NCI-H2081 treated with DMSO at 0.1 percent for 48 hours (cell line): ENCODE data around the gene MTA1.

ENCODE experiments used
- DNase-seq: peaks from one replicate; lab custom pipeline; 2025; lab: John Stamatoyannopoulos, UW

MTA1 gene

DNA sequence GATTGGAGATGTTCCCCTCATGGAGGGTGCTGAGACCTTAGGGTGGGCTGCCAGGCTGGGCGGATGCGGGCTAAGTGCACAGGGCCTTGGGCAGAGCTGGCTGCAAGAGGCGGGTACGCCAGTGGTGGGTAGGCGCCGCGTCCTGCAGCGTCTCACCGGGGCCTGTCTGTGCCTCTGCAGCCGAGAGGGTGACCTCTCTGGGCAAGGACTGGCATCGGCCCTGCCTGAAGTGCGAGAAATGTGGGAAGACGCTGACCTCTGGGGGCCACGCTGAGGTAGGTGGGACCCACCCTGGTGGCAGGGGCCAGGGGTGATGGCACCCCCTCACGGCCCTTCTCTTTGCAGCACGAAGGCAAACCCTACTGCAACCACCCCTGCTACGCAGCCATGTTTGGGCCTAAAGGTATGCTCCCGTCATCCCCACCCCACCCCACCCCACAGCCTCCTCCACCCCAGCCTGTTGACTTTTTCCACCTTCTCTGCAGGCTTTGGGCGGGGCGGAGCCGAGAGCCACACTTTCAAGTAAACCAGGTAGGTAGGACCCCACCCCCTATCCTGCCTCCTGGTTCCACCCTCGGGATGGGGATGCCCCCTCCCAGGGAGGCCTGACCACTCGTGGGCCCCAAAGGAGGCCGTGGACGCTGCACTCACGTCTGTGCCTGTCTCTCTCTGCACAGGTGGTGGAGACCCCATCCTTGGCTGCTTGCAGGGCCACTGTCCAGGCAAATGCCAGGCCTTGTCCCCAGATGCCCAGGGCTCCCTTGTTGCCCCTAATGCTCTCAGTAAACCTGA is 68.6 kb downstream of the MTA1 start:
- DNase-seq: no peak

DNA sequence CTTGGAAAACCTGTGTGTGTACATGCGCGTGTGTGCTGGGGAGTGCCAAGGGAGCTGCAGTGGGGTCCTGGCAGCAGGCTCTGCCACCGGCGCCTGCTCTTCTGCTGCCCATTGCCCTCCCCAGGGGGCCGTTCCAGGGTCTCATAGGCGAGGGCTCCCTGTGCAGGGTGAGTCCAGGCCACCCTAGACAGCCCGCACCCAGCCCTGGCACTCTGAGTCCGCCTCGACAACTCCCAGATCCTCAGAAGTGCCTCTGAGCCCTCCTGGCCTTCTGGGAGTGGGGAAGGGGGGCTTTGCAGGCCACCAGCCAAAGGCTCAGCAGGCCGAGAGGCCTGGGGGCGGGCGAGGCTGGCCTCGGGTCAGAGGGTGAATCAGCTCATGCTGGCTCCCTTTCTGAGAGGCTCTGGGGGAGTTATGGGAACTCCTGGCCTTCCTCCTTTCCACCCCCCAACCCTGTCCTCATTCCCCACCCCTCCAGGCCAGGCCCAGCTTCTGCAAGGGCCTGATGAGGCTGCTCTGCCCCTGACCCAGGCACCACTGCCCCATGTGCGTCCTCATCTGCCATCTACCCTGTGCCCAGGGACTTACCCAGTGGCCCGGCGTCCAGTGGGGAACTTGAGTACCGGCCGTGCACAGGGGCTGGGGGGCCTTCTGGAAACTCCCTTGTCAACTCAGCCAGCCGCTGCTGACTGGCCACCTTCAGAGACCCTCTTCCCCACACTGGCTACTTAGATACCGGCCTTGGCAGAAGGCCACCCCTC is 69.3 kb downstream of the MTA1 start:
- DNase-seq: no peak

DNA sequence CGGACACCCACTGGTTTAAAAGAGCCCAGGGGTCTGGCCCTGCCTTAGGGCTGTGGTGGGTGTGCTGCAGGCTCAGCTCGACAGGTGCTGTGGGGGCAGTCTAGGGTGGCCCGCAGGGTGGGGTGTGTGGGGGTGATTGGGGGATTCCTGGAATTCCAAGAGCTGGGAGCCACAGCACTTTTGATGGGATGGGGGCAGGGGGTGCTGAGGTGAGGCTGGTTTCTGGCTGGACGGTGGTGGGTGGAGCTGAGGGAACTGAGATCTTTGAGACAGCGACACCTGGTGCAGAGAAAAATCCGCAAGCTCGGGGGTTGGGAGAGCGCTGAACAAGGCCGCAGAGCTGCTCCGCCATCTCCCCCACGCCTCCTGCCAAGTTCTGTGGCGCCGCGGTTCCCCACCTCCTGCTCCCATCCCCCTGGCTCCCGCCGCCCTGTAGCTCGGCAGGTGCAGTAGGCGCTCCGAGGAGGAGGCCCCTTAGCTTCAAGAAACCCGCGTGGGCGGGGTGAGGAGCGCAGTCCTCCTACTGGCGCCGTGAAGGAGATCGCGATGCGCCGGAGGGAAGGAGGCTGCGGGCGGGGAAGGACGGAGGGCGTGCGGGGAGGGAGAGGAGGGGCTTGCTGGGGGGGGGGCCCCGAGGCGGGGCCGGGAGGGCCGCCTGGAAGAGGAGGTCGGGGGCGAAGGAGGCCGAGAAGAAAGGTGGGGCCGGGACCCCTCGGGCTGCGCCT is 70.1 kb downstream of the MTA1 start:
- peak; percentile 70 for DNase-seq

DNA sequence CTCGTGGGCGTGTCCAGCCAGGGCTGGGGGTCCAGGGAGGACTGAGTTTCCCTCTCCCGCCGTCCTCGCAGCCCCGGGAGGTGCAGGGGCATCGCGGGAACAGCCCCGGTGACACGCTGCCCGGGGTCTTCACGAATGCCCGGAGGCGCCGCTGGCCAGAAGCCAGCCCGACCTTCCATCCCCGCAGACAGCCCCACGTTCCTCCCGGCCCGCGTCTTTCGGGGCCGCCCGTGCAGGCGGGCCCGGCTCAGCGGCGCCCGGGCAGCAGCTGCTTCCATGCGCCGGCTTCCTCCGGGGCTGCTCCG is 70.6 kb downstream of the MTA1 start:
- no peak for DNase-seq

DNA sequence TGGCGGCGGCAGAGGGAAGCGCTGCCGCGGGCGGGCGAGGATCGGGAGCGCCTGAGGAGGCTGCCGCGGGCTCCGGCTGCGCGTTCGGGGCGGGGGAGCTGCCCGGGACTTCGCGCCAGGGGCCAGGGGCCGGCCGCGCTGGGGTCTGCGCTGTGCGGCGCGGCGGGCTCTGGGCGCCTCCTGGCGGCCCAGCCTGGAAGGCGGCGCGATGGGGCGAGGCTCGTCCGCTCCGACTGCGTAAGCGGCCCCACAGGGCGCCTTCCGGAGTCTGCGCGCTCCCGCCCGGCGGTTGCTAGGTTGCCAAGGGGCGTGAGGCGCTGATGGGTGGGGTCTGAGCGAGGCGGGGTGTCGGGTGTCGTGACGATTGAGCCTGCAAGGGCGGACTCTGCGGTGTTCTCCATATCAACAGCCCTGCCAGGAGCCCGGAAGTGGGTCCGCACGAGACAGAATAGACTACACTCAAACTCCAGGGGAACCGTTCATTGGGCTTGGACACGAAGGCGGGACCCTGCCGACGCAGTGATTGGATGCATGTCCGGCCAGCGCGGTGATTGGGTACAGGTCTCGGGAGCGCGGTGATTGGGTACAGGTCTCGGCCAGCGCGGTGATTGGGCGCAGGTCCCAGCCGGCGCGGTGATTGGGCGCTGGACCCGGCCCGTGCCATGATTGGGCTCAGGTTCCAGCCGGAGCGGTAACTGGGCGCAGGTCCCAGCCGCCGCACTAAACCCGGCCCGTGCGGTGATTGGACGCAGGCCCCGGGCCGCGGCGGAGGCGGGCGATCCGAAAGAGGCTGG is 71.1 kb downstream of the MTA1 start, which contains the start of gene TEDC1:
Gene TEDC1, plus strand, starts transcription at position 675 of the 794 bp plus-strand sequence. CDS start 130 bp downstream, outside the sequence.
- DNase-seq: peak; percentile 100

DNA sequence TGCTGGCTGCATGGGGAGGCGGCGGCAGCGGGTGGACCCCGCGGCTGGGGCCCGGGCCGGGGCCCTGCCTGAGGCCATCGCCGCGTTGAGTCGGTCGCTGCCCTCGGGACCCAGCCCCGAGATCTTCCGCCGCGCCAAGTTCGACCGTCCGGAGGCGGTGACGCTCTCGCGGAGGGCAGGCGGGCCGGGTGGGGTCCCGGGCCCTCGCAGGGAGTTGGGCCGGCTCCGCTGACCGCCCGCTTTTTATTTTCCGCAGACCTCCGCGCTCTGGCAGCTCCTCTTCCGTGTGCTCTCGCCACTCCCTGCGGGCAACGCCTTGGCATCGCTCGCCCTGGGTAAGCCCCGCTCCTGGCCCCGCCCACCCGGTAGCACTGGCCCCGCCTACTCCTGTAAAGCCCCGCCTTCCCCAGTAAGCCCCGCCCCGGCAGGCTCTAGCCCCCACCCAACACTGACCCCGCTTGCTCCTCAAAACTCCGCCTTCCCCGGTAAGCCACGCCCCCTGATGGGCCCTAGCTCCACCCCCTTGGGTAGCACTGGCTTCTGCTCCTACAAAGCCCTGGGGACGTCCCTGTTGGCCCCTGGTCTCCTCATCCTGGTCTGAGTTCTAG is 71.8 kb downstream of the MTA1 start:
- DNase-seq: no peak

DNA sequence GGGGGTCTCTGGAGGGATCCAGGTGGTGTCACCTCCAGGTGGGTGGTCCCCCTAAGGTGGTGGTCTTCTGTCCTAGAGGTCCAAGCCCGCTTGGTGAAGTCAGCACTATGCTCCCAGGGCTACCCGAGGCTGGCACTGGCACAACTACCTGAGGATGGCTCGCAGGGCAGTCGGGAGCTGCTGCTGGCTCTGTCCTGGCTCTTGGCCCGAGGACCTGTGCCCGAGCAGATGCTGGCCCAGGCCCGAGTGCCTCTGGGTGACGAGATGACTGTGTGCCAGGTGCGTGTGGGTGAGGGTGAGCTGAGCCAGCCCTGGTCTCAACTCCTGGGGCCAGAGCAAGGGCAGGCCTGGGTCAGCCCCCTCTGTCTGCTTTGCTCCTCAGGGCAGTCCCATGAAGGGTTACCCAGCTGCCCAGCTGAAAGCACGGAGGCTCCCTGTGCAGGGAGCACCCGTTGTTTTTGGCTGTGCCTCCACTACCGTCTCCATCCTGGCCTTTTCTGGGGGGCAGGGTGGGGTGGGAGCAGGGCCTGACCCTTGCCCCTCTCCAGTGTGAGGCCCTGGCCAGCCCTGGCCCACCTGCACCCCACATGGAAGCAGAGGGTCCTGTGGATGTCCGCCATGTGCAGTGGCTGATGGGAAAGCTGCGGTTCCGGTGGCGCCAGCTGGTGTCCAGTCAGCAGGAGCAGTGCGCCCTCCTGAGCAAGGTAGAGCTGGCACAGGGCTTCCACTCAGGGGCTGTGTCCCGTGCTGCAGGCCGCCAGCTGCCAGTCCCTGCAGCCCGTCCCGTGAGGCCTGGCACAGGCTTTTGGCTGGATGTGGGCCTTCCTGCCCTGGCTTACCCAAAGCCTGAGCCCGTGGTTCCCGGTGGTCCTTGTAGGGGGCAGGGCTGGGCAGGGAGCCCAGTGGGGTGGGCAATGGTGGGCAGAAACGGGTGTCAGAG is 72.7 kb downstream of the MTA1 start:
- no peak for DNase-seq

DNA sequence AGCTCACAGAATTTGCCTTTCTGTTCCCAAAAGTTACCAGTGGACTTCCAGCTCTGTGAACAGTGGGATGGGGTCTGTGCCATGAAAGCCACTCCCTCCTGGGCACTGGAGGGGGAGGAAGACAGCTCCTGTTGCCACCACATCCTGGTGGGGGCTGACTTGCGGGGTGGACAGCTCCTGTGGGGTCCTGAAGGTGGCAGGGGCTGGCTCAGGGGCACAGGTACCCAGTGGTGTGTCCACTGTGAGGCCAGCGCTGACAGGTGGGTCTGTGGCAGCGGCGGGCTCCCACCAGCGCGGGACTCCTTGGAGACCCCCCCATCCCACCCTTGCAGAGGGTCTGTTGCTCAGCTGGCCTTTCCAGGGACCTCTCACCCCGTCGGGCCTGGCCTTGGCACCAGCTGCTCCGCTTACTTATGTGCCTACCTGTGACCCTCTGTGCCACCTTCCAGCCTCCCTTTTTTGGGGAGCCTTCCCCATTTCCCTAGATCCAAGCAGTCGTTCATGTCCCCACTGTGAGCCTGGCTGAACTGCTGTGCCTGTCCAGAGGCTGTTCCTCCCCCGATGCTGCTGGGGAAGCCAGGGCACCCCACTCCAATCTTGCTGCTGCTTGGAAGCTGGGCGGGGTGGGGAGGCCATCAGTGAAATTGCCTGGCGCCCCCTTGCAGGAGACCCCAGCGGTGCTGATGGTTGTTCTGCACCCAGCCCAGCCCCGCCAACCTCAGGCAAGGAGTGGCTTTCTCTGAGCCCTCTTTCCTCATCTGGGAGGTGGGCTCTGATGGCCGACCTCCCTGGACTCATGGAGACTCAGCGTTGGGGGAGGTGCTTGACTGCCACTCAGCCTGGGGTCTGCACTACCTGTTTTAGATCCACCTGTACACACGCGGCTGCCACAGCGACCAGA is 73.6 kb downstream of the MTA1 start:
- no peak for DNase-seq

DNA sequence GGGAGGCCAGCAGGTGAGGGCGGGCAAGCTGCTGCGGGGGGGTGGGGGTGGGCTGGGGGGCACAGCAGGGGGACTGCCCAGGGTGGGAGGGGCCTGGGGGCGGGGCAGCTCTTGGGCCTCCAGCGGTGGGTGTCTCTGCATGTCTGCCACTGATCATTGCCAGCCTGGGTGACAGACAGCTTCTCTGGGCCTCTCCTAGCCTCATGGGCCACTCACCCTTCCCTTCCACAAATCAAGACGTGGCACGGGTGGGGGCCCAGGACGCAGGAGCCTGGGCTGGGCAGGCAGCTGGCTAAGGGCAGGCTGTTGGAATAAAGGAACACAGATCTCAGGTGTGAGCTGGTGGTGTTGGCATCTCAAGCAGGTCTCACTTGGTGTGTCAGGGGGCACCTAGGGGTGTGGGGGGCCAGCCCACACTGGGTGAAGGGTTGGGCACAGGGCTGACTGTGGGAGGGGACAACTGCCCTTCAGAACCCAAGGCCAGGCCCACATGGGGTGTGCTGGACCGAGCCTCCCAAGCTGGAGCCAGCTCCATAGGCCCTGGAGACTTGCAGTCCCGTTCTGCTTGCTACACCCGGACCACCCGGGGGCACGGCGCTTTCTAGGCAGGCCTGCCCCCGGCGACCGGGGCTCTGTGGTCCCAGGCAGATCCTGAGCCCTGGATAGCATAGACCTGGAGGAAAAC is 74.4 kb downstream of the MTA1 start:
- DNase-seq: no peak

DNA sequence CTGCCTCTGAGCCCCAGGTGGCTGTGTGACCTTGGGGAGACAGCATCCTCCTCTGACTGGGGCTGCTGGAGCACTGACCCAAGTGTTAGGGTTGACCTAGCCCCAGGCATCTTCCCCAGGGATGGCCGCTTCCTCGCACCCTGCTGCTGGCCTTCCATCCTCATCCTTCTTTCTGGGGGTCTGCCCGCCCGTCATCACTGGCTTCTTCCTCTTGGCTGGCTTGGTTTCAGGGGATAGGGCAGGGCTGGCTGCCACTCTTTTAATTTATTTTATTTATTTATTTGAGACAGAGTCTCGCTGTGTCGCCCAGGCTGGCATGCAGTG is 74.9 kb downstream of the MTA1 start:
- no peak for DNase-seq

DNA sequence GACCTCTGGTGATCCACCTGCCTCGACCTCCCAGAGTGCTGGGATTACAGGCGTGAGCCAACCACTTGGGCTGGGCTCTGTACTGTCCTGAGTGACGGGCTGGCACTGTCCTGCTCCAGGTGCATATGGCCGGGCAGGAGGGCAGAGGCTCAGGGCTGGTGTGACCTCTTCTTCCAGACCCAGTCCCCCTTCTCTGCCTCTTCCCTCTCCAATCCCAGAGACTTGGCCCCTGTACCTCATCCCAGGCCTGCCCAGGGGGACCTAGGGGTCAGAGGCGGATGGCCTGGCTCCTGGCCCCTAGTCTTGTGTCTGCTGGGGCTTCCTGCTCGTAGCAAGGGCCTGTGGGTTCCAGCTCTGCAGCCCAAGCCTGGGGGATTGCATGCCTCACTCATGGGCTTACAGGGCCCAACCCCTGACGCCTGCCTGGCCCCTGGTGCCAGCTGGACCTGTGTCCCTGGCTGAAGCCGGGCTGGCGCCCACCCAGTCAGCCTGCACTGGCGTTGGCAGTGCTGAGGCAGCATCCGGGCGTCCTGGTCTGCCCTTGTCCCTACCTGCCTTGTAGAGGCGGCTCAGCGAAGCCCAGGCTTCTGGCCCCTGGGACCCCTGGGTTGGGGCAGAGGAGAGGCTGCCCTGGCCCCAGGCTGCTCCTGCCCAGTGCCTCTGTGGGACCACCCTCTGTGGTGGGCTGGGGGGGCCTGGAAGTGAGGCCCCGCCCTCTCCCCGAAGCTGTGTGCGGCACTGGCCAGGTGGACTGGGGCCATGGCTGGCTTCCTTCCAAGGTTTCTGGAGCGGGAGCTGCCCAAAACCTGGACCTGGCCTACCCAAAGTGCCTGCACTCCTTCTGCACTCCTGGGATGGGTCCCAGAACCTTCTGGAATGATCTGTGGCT is 75.7 kb downstream of the MTA1 start:
- DNase-seq: no peak

DNA sequence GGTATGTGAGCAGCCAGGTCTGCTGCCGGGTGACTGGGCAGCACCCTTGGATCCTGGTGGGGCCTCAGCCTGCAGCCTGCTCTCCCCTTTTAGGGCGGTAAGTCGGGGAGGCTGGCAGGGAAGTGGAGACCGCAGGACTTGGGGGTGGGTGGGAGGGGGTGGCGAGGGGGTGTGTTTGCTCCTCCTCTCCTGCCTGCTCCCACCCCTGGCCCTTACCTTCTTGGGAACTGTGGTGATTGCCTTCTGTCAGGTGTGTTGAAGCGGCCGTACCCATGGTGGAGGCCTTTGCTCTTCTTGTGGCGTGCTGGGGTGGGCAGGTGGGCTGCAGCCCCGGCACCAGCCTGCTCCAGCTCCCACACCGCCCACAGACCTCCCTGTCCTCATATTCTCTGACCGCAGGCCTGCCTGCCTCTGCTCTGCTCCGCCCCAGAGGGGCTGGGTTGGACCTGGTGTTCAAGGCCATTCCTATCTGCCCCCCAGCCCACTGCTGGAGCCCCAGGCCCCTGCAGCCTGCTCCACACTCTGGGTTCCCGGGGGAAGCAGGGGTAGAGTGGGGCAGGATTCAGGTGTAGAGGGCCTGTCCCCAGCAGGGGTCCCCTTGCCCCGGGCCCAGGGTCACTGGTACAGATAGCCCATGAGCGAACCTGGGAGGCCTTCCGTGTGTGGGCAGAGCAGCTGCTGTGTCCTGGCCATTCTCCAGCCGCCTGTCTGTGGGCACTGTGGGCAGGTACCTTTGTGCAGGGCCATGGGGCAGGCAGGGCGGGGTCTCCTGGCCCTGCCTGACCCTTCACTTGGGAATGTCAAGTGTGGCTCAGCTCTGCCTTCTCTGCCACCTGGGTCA is 76.6 kb downstream of the MTA1 start:
- DNase-seq: no peak

DNA sequence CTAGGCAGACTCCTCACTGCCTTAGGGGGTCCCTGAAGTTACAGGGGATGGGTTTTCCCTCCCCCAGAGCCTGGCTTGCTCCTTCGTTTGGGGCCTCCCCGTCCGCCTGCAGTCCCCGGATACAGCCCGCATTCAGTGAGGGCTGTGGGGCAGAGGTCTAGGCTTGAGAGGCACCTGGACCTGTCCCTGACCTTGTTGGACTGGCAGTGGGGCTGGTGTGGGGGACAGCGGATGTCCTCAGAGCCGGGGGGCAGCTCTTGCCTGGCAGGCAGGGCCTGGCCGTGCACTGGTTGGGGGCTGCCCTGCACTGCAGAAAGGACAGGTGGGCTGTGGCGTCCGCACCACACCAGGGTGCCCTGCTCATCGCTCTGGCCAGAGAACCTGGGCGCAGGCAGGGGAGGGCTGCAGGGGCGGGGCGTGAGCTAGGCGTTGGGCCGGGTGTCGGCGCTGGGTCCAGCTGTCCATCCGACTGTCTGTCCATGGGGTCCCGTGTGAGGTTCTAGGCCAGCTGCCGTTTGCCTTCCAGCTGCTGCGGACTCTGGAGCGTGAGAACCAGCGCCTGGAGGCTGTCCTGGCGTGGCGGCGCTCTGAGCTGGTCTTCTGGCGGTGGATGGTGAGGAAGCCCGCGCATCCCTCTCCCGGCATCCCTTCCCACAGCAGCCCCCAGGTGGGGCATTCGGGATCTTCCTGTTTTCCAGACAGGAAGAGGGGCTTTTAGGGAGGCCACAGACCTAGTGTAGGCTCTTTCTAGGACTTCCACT is 77.4 kb downstream of the MTA1 start:
- no peak for DNase-seq

DNA sequence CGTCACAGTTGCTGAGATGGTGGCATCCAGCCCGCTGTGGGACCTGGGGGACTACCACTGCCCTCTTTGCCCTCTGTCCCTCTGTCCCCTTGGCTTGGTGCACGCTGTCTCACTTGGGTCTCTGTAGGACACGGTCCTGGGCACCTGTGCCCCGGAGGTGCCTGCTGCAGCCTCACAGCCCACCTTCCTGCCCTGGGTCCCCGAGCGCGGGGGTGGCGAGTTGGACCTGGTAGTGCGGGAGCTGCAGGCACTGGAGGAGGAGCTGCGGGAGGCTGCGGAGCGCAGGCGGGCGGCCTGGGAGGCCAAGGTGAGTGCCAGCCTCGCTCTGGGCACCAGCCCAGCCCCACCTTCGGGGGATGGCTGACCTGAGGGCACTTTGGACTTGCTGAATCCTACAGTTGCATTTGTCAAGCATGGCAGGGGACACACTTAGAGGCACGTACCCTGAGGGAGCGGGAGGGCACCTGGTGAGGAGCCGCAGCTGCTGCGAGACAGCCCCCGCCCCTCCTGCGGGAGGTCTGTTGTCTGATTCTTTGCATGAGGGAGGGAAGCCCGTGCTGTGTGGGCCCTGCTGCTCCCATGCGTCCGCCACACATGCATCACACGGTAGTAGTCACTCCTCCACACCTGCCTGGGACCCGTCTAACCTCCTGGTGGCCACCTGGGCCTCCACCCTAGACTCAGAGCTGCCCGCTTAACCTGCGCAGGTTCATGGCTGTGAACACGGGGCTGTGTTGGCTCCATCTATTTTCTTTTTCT is 78.2 kb downstream of the MTA1 start:
- DNase-seq: no peak

DNA sequence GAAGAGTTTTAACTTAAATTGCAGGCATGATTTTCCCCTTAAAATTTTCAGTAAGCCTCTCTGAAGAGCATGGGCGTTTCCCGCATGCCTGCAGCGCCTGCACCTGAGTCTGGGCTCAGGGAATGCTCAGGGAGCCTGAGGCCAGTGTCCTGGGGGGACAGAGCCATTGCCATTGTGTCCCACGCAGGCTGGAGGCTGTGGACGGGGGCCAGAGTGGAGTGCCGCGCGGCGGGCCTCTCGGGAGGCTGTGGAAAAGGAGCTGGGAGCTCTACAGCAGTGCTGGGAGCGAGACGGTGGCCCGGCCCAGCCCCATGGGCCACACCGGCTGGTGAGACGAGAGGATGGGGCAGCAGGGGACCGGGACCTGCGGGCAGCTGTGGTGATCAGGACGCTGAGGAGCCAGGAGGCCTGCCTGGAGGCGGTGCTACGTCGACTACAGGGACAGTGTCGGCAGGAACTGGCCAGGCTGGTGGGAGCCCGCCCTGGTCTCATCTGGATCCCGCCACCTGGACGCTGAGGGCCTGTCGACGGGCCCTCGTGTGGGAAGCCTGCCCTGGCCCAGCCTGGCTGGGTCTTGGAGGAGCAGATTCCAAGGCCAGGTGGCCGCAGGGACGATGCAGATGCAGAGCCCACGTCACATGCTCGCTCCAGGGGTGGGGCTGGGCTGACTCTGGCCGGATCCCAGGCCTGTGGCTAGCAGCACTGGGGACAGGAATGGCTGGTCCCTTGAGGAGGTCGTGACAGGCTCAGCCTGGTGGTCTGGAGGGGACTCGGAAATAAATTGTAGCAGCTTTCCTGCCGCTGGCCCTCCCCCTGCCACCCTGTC is 79.0 kb downstream of the MTA1 start:
- DNase-seq: no peak
